GM13976 (cell line): ENCODE measurements around the gene TPSB2.

Source experiments
- DNase-seq: peaks from one replicate; pipeline ENCODE4 v3.0.0; 2012; ENCODE audit warnings: low spot score
- CTCF ChIP-seq: IDR thresholded peaks from 2 replicates; pipeline ENCODE4 v1.5.1; 2012; ENCODE audit warnings: borderline replicate concordance, mild to moderate bottlenecking; ENCODE audit not compliant: insufficient read depth; ENCODE audit errors: extremely low read depth, missing control alignments, control extremely low read depth
- in situ Hi-C: fragments of 300-500 bp; cut with MboI; formaldehyde crosslinking; loops from one replicate; pipeline ENCODE4 v1.12.0; 2022; ENCODE audit warnings: low sequenced_read_pairs, mixed read lengths, inconsistent platforms; ENCODE audit not compliant: unreplicated experiment

Gene TPSB2

GRCh38 chr16:1182950-1183907 is 46.8 kb downstream of the TPSB2 start:
- no peak for TF ChIP-seq CTCF
- no peak for DNase-seq
- in situ Hi-C loops: no loop called here

- TF ChIP-seq CTCF: no peak
- no peak for DNase-seq
- in situ Hi-C loops: no loop called here
Measured at GRCh38 chr16:1182316-1182671, 47.7 kb downstream of the TPSB2 start.

DNA sequence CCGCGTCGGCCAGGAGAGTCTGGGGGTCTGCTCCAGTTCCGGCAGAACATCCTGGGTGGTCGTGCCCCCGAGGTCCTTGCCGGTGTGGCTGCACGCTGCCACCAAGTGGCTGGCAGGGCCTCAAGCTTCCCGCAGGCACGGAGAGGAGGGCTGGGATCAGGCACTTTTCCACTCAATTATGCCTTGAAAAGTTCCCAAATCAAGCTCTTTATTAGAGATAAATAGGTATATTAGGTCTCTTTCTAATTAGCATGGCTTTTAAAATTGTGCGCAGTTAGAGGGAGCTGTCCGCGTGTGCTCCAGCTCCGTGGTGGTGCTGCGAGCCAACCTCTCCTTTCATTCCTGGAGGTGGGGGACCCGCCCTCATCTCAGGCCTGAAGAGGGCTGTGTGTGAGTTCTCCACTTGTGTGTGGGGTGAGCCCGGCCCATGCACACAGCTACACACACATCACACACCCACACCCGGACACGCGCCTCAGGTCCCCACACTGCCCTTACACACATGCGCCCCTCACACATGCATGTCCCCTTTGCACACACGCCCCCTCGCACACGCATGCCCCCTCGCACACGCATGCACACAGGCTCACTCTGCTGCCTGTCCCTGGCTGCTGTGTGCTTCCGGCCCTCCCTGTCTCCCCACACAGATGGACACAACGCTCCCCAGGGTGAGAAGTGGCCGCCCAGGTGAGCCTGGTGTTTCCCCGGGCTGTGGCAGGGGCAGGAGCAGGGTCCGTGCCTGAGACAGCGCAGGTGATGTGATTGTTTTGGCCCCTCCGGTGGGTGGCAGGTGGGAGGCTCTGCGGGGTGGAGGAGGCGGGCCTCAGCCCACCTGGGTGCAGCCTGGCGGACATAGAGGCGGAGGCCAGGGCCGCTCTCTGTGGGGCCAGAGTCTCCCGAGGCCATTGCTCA is 48.3 kb downstream of the TPSB2 start:
- no peak for TF ChIP-seq CTCF
- DNase-seq: no peak
- in situ Hi-C loops: no loop called here

DNA sequence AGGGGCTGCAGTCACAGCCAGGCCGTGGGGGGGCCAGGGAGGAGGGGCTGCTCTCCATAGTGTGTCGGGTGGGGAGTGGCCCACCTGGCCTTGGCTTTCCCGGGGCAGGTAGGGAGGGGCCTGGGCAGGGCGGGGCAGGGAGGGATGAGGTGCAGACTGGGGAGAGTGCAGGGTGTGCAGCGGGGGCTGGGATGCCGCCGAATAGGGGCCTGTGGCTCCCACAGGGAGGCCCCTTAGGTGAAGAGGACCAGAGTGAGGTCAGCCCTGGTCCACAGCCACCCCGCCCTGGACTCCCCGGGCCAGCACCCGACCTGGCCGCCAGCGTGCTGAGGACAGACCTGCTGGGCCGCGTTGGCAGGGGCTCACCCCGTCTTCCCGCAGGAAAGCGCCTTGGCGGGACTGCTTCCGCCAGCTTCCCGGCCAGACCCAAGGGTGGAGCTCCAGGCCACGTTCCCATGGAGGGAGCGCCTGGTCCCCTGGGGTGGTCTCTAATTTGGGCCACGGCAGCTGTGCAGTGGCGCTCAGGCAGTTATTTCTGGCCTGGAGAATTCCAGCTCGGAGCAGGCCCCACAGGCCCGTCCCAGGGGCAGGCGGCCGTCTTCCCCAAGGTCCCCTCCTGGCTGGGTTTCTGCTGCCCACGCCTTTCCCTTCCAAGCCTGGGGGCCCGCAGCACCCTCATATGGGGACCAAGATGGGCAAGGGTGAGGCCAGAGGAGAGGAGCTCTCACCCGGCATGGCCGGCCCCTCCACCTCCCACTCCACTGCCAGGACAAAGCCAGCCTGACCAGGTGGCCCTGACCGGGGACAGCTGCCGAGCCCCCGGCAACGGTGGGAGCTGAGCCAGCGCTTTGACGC is 49.2 kb downstream of the TPSB2 start:
- TF ChIP-seq CTCF: no peak
- in situ Hi-C loops: no loop called here
- no peak for DNase-seq
